Choroid plexus epithelial cell (primary cell): ENCODE data around the gene NCAPH2.

Experiments used
- DNase-seq: peaks from one replicate; pipeline ENCODE4 v3.0.0-alpha.2; 2010; ENCODE audit warnings: low read depth
- H3K4me3 ChIP-seq: 2 replicates; pipeline ENCODE4 v1.5.1; 2011; ENCODE audit warnings: low read depth, mild to moderate bottlenecking, control low read depth, low read length, moderate library complexity
- CTCF ChIP-seq: conservative IDR thresholded peaks from 2 replicates; pipeline ENCODE4 v1.5.1; 2011; ENCODE audit warnings: low read depth, mild to moderate bottlenecking, control low read depth, inconsistent platforms, low read length, moderate library complexity

NCAPH2 gene

DNA sequence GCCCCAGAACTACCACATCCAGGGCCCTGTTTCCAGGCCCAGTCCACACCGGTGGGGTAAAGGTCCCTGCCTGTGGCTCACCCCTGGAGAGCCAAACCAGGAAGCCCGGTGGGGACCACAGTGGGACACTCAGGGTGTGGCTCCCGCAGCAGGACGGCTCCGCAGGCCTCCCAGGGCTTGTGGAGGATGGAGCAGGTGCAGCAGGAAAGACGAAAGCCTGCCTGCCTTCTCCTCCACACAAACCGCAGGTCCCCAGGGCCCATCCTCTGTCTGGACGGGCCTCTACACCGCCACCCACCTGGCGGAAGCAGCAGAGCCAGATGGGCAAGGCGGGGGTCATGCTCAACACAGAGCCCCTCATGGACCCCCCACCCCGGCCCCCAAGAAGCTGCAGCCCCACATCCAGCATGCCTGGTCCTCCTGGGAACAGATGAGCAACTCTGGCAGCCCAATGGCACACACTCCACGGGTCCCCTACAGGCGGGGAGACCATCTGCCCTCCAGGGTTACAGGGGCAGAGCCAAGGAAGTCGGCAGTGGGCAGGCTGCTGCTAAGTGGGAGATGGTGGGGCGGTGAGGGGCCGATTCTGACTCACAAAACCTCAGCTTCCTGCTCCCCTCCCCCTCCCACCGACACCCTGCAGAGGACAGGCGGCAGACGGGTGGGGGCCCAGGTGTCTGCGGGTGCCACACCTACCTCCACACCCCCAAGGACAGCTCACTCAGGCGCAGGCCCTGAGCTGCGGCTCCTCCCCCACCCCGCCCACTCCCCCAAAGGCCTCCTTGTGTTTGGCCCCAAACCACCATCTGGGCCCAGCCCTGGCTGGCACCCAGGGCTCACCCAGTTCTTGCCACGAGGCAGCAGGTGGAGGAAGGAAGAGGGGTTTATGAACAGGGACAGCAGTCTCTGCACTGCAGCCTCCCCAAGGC lies 38.4 kb upstream of the NCAPH2 start:
- peak; percentile 38 for DNase-seq
- TF ChIP-seq CTCF = no peak
- no peak overlapping the region for H3K4me3 ChIP-seq

GRCh38 chr22:50470491-50470890 lies 37.5 kb upstream of the NCAPH2 start:
- no peak for TF ChIP-seq CTCF
- DNase-seq = no peak
- no peak overlapping the region for H3K4me3 ChIP-seq

- no peak overlapping the region for H3K4me3 ChIP-seq
- no peak for DNase-seq
- no peak for TF ChIP-seq CTCF
Measured at GRCh38 chr22:50471197-50471847, 36.7 kb upstream of the NCAPH2 start.

- no peak overlapping the region for H3K4me3 ChIP-seq
- DNase-seq = no peak
- no peak for TF ChIP-seq CTCF
Measured at GRCh38 chr22:50471962-50472361, 36.1 kb upstream of the NCAPH2 start.

DNA sequence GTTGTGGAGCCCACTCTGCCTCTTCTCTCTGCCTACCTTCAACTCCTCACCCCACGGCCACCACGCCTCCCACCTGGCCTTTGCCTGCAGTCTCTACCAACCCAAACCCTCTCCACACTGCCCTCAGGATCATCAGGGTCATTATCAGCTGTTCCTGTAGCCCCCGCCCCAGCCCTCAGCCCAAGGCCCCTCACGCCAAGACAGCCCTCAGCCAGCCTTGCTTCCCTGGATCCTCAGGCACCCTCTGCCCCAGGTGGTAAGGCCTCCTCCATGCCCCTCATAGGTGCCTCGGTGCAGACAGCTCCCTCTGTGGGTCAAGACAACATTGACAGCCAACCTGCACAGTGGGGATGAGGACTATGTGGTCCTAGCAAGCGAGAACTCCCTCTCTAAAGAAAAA lies 34.9 kb upstream of the NCAPH2 start:
- no peak for DNase-seq
- H3K4me3 ChIP-seq = no peak overlapping the region
- TF ChIP-seq CTCF = peak; percentile 45

DNA sequence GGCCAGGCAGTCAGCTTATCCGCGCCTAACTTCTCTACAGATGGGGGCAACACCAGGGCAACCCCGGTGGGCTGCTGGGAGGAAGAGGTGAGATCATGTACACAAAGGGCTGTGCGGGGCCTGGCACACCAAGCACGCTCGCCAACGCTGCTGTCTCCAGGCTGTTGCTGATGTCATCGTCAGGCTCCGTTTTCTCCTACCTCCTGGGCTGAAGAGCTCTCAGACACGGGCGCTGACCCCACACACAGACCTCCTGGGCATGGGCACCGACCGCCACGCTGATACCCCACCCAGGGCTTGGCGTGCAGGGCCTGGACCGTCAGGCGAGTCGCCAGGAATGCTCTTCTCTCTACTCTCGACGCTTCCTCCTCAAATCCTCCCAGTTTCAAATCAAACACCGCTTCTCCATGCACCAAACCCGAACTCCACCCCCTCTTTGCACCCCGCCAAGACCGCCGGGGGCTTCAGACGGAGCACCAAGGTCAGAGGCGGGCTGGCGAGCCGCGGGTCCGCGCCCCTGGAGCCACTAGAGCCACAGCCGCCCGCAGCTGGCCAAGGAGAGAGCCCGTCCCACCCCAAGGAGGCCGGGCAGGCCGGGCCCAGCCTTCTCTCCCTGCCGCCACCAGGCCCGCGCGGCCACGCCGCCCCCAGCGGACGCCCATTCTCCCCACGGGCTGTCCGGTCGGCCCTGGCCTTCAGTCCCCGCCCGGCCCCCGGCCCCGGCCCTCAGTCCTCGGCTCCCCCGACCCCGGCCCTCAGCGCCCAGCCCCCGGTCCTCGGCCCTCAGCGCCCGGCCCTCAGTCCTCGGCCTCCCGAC lies 34.0 kb upstream of the NCAPH2 start:
- H3K4me3 ChIP-seq = peak overlapping the region; percentile 67
- no peak for TF ChIP-seq CTCF
- peak; percentile 72 for DNase-seq
